IMR-90 (cell line): Measurements from ENCODE around the gene NUFIP1. TPM values are rescaled to one million over a fixed set of nuclear protein-coding genes. Genes with fewer than 3 reads are reported as not detected.

Source experiments
- ATAC-seq: fragments of 200-7000 bp; cut with Tn5 transposase; 2 replicates; pipeline ENCODE4 v1.9.1; 2020; ENCODE audit warnings: low read depth, mild to moderate bottlenecking, moderate library complexity
- BruUV-seq: library from RNA; stranded (reverse); fragments of 400-500 nt; replicated peaks from 2 replicates; lab custom pipeline; 2021; lab: Mats Ljungman, UMichigan
- CTCF ChIA-PET: fragments of 300-600 bp; formaldehyde crosslinking; extraction: SDS; loops from one replicate; lab custom pipeline; 2021; ENCODE audit warnings: antibody characterized with exemption; lab: Yijun Ruan, JAX
- POLR2A ChIA-PET: fragments of 300-600 bp; sonication (Branson Sonifier 250); formaldehyde crosslinking; loops from one replicate; lab custom pipeline; 2022; ENCODE audit warnings: antibody characterized with exemption; ENCODE audit not compliant: unreplicated experiment; lab: Charles Lee
- DNase-seq: peaks from one replicate; pipeline ENCODE4 v3.0.0; 2013
- H2AFZ ChIP-seq: replicated peaks from 2 replicates; pipeline ENCODE3; 2013; ENCODE audit warnings: low read length, mild to moderate bottlenecking; ENCODE audit not compliant: poor library complexity
- H2AK5ac ChIP-seq: 2 replicates; pipeline ENCODE4 v1.6.1; 2013; ENCODE audit warnings: low read depth, low read length, inconsistent platforms
- H2AK9ac ChIP-seq: replicated peaks from 2 replicates; pipeline ENCODE3; 2013; ENCODE audit warnings: mild to moderate bottlenecking, low read depth, low read length, moderate library complexity; ENCODE audit not compliant: poor library complexity
- H2BK120ac ChIP-seq: 2 replicates; pipeline ENCODE4 v1.6.1; 2013; ENCODE audit warnings: low read depth, low read length, inconsistent platforms
- H2BK15ac ChIP-seq: 3 replicates; pipeline ENCODE4 v1.6.1; 2013; ENCODE audit warnings: low read depth, low read length, inconsistent platforms
- H2BK20ac ChIP-seq: 2 replicates; pipeline ENCODE4 v1.6.1; 2013; ENCODE audit warnings: low read depth, mild to moderate bottlenecking, inconsistent platforms, low read length, moderate library complexity
- H2BK5ac ChIP-seq: 2 replicates; pipeline ENCODE4 v1.6.1; 2013; ENCODE audit warnings: mild to moderate bottlenecking, low read depth, low read length, inconsistent platforms; ENCODE audit not compliant: poor library complexity, severe bottlenecking
- H3K14ac ChIP-seq: replicated peaks from 2 replicates; pipeline ENCODE4 v1.6.1; 2013; ENCODE audit warnings: low read depth, low read length, inconsistent platforms
- H3K18ac ChIP-seq: 2 replicates; pipeline ENCODE4 v1.6.1; 2013; ENCODE audit warnings: low read depth, low read length, control low read depth
- H3K23ac ChIP-seq: 2 replicates; pipeline ENCODE4 v1.6.1; 2013; ENCODE audit warnings: low read depth, low read length, inconsistent platforms
- H3K27ac ChIP-seq: 2 replicates; pipeline ENCODE4 v1.5.1; 2013; ENCODE audit warnings: mild to moderate bottlenecking, control low read depth, low read length; ENCODE audit not compliant: insufficient read depth
- H3K27me3 ChIP-seq: 2 replicates; pipeline ENCODE4 v1.6.1; 2013; ENCODE audit warnings: low read length; ENCODE audit not compliant: control insufficient read depth, insufficient read depth
- H3K36me3 ChIP-seq: 2 replicates; pipeline ENCODE4 v1.6.1; 2013; ENCODE audit warnings: low read length, mixed read lengths; ENCODE audit not compliant: control insufficient read depth, insufficient read depth
- H3K4ac ChIP-seq: 2 replicates; pipeline ENCODE4 v1.6.1; 2013; ENCODE audit warnings: low read depth, low read length, inconsistent platforms
- H3K4me1 ChIP-seq: 2 replicates; pipeline ENCODE4 v1.6.1; 2013; ENCODE audit warnings: low read length, mixed read lengths; ENCODE audit not compliant: control insufficient read depth, insufficient read depth
- H3K4me2 ChIP-seq: 2 replicates; pipeline ENCODE4 v1.6.1; 2013; ENCODE audit warnings: low read depth, mild to moderate bottlenecking, control low read depth, low read length, moderate library complexity
- H3K4me3 ChIP-seq: 2 replicates; pipeline ENCODE4 v1.5.1; 2013; ENCODE audit warnings: low read depth, mild to moderate bottlenecking, control low read depth, low read length, moderate library complexity; ENCODE audit not compliant: insufficient read depth
- H3K56ac ChIP-seq: 2 replicates; pipeline ENCODE4 v1.6.1; 2013; ENCODE audit warnings: low read length, inconsistent platforms; ENCODE audit not compliant: insufficient read depth; ENCODE audit errors: extremely low read depth
- H3K79me1 ChIP-seq, 2 experiments: 2 replicates each; pipeline ENCODE4 v1.6.1; 2013; ENCODE audit warnings: low read length in 2 of 2, inconsistent platforms in 1 of 2, low read depth in 1 of 2
- H3K9ac ChIP-seq: 2 replicates; pipeline ENCODE4 v1.6.1; 2013; ENCODE audit warnings: low read depth, low read length, control low read depth
- H3K9me1 ChIP-seq: 2 replicates; pipeline ENCODE4 v1.6.1; 2013; ENCODE audit warnings: low read length, inconsistent platforms; ENCODE audit not compliant: insufficient read depth
- H3K9me3 ChIP-seq: 2 replicates; pipeline ENCODE4 v1.6.1; 2013; ENCODE audit warnings: low read length; ENCODE audit not compliant: control insufficient read depth, insufficient read depth
- H4K20me1 ChIP-seq: 2 replicates; pipeline ENCODE4 v1.6.1; 2013; ENCODE audit warnings: low read length, inconsistent platforms; ENCODE audit not compliant: insufficient read depth
- H4K5ac ChIP-seq: 2 replicates; pipeline ENCODE4 v1.6.1; 2013; ENCODE audit warnings: mild to moderate bottlenecking, low read depth, low read length, control low read depth
- H4K8ac ChIP-seq, 2 experiments: 2 replicates each; pipeline ENCODE4 v1.6.1; 2013; ENCODE audit warnings: low read depth in 2 of 2, low read length in 2 of 2, control low read depth in 1 of 2, inconsistent platforms in 1 of 2
- H4K91ac ChIP-seq: 2 replicates; pipeline ENCODE4 v1.6.1; 2013; ENCODE audit warnings: low read depth, low read length, inconsistent platforms; ENCODE audit not compliant: insufficient read depth
- BHLHE40 ChIP-seq: fragments of 150-350 bp; IDR thresholded peaks from 2 replicates; pipeline ENCODE4 v1.6.1; 2016; ENCODE audit warnings: mild to moderate bottlenecking, low read depth, low read length
- CHD1 ChIP-seq: IDR thresholded peaks from 2 replicates; pipeline ENCODE4 v1.6.1; 2012; ENCODE audit warnings: low read depth, low read length, improper control_type of control experiment
- ELK1 ChIP-seq: fragments of 150-350 bp; IDR thresholded peaks from 2 replicates; pipeline ENCODE4 v1.6.1; 2016; ENCODE audit warnings: low read depth, mild to moderate bottlenecking, low read length, moderate library complexity, borderline replicate concordance
- FOS ChIP-seq: fragments of 150-350 bp; IDR thresholded peaks from 2 replicates; pipeline ENCODE4 v1.6.1; 2016; ENCODE audit warnings: low read depth, low read length
- MAZ ChIP-seq: IDR thresholded peaks from 2 replicates; pipeline ENCODE4 v1.6.1; 2012; ENCODE audit warnings: low read depth, mild to moderate bottlenecking, low read length, improper control_type of control experiment, moderate library complexity, borderline replicate concordance
- MXI1 ChIP-seq: IDR thresholded peaks from 2 replicates; pipeline ENCODE4 v1.6.1; 2012; ENCODE audit warnings: low read depth, mild to moderate bottlenecking, low read length, moderate library complexity, borderline replicate concordance
- NFE2L2 ChIP-seq: fragments of 150-350 bp; IDR thresholded peaks from 2 replicates; pipeline ENCODE4 v1.6.1; 2016; ENCODE audit warnings: low read depth, mild to moderate bottlenecking, low read length
- POLR2A ChIP-seq: IDR thresholded peaks from 2 replicates; pipeline ENCODE4 v1.6.1; 2012; ENCODE audit warnings: mild to moderate bottlenecking, low read depth, low read length
- RAD21 ChIP-seq: IDR thresholded peaks from 2 replicates; pipeline ENCODE4 v1.6.1; 2012; ENCODE audit warnings: low read length, improper control_type of control experiment
- RCOR1 ChIP-seq: IDR thresholded peaks from 2 replicates; pipeline ENCODE4 v1.6.1; 2012; ENCODE audit warnings: mild to moderate bottlenecking, low read length, improper control_type of control experiment; ENCODE audit not compliant: insufficient replicate concordance
- RFX5 ChIP-seq: IDR thresholded peaks from 2 replicates; pipeline ENCODE4 v1.8.0; 2012; ENCODE audit warnings: low read depth, mild to moderate bottlenecking, low read length, moderate library complexity
- SMC3 ChIP-seq: fragments of 150-350 bp; IDR thresholded peaks from 2 replicates; pipeline ENCODE4 v1.6.1; 2016; ENCODE audit warnings: low read depth, mild to moderate bottlenecking, antibody characterized with exemption, low read length, moderate library complexity
- dilution Hi-C: fragments of 300-500 bp; cut with HindIII; formaldehyde crosslinking; loops from one replicate; pipeline ENCODE4 v1.14.3; 2018; ENCODE audit warnings: low sequenced_read_pairs; ENCODE audit not compliant: unreplicated experiment
- in situ Hi-C: fragments of 300-500 bp; cut with MboI; formaldehyde crosslinking; loops from 3 replicates; pipeline ENCODE4 v1.14.3; 2019; ENCODE audit warnings: low sequenced_read_pairs, inconsistent platforms, mixed read lengths
- intact Hi-C: fragments of 100-400 bp; cut with micrococcal nuclease; formaldehyde crosslinking; loops from 2 replicates; pipeline ENCODE4 v1.10.0; 2022
- polyA plus RNA-seq, 3 experiments: library from polyadenylated mRNA; depleted of rRNA; stranded (reverse); fragments of >200 nt; gene quantifications; 2 replicates each; pipeline ENCODE4 v1.2.3, GENCODE V29; 2012; ENCODE audit warnings: low replicate concordance in 1 of 3
- total RNA-seq: library from RNA; depleted of rRNA; stranded (reverse); fragments of >200 nt; gene quantifications from 2 replicates; pipeline ENCODE4 v1.2.3, GENCODE V29; 2012
- TF ChIP-seq, protein P1 (sequence below): conservative IDR thresholded peaks from 2 replicates; pipeline ENCODE4 v1.5.1; 2012; ENCODE audit warnings: mild to moderate bottlenecking, low read depth, low read length, improper control_type of control experiment
- TF ChIP-seq, protein P2 (sequence below): fragments of 150-350 bp; IDR thresholded peaks from 2 replicates; pipeline ENCODE4 v1.6.1; 2017; ENCODE audit warnings: mild to moderate bottlenecking, antibody characterized with exemption, low read length, low read depth

NUFIP1 gene
- total and polyA plus RNA-seq, 2 of the 4 experiments (the other 2 are of a cell fraction), result 1.4 to 2.3 TPM

DNA sequence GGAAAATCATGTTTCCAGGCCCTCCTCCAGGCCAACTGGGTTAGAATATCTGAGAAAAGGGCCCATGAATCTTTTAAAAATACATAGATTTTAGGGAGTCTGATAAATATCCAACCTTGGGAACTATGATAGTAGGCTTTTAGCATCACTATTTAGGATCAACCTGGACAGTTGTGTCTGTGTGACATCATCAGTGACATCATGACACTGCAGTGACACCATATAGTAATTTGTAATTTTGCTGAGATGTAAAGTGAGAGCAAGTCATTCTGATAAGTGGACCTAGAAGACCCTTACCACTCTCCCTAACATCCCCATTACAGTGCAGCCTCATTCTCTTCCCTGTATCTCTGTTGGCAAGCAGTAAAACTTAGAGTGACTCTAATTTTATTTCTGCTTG, 14.1 kb upstream of the NUFIP1 start:
- no peak overlapping the region for H2BK5ac ChIP-seq
- H3K36me3 ChIP-seq, result peaks cover 17% of the 10 kb centered on the region
- no peak overlapping the region for H3K18ac ChIP-seq
- H3K79me1 ChIP-seq, result peaks cover 14 to 15% of the 10 kb centered on the region in 2 experiments; a peak in 3 of 4 replicates
- H3K27me3 ChIP-seq, result no peaks in the 10 kb centered on the region
- H2BK15ac ChIP-seq, result no peak overlapping the region
- in situ Hi-C loops, result no loop called here
- intact Hi-C loops, result no loop called here
- H3K9me3 ChIP-seq, result no peaks in the 10 kb centered on the region
- H3K56ac ChIP-seq, result no peak overlapping the region
- dilution Hi-C loops, result no loop called here
- no peaks in the 10 kb centered on the region for H3K4me1 ChIP-seq
- H2AFZ ChIP-seq, result no peak overlapping the region
- H2AK9ac ChIP-seq, result no peak overlapping the region
- no peak overlapping the region for H4K91ac ChIP-seq
- no peak for DNase-seq
- TF ChIP-seq RAD21 (no peak), MAZ (no peak), RFX5 (no peak), MXI1 (no peak), NFE2L2 (no peak), RCOR1 (no peak), CHD1 (no peak), SMC3 (no peak), POLR2A (no peak), FOS (no peak), ELK1 (no peak), BHLHE40 (no peak)
- TF ChIP-seq, protein P1, sequence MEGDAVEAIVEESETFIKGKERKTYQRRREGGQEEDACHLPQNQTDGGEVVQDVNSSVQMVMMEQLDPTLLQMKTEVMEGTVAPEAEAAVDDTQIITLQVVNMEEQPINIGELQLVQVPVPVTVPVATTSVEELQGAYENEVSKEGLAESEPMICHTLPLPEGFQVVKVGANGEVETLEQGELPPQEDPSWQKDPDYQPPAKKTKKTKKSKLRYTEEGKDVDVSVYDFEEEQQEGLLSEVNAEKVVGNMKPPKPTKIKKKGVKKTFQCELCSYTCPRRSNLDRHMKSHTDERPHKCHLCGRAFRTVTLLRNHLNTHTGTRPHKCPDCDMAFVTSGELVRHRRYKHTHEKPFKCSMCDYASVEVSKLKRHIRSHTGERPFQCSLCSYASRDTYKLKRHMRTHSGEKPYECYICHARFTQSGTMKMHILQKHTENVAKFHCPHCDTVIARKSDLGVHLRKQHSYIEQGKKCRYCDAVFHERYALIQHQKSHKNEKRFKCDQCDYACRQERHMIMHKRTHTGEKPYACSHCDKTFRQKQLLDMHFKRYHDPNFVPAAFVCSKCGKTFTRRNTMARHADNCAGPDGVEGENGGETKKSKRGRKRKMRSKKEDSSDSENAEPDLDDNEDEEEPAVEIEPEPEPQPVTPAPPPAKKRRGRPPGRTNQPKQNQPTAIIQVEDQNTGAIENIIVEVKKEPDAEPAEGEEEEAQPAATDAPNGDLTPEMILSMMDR, result no peak
- TF ChIP-seq, protein P2, sequence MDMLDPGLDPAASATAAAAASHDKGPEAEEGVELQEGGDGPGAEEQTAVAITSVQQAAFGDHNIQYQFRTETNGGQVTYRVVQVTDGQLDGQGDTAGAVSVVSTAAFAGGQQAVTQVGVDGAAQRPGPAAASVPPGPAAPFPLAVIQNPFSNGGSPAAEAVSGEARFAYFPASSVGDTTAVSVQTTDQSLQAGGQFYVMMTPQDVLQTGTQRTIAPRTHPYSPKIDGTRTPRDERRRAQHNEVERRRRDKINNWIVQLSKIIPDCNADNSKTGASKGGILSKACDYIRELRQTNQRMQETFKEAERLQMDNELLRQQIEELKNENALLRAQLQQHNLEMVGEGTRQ, result no peak
- H3K27ac ChIP-seq, result no peak overlapping the region
- H2BK20ac ChIP-seq, result no peak overlapping the region
- no peak overlapping the region for H3K4ac ChIP-seq
- no peak overlapping the region for H3K9ac ChIP-seq
- POLR2A ChIA-PET, result no interaction called here
- H3K4me3 ChIP-seq, result no peak overlapping the region
- no TSS peak for BruUV-seq
- no peak overlapping the region for H3K14ac ChIP-seq
- no peak overlapping the region for H4K5ac ChIP-seq
- H2AK5ac ChIP-seq, result no peak overlapping the region
- no peak for ATAC-seq
- no peaks in the 10 kb centered on the region for H4K20me1 ChIP-seq
- no peak overlapping the region for H4K8ac ChIP-seq
- CTCF ChIA-PET, result no interaction called here
- no peak overlapping the region for H3K4me2 ChIP-seq
- no peaks in the 10 kb centered on the region for H3K9me1 ChIP-seq
- H2BK120ac ChIP-seq, result no peak overlapping the region
- H3K23ac ChIP-seq, result no peak overlapping the region
